HG02840 (cell line): ENCODE results near the gene CRABP2.

Experiments
- ATAC-seq: cut with Tn5 transposase; IDR thresholded peaks from one replicate; pipeline ENCODE4 v1.9.1; 2021; ENCODE audit warnings: mild to moderate bottlenecking, moderate library complexity, moderate number of reproducible peaks; ENCODE audit not compliant: unreplicated experiment, low FRiP score

The CRABP2 gene

GRCh38 chr1:156742801-156743200, 37.4 kb upstream of the CRABP2 start:
- no peak for ATAC-seq

- no peak for ATAC-seq
Observed at GRCh38 chr1:156742017-156742416, 36.6 kb upstream of the CRABP2 start.

GRCh38 chr1:156741481-156741983, 36.1 kb upstream of the CRABP2 start:
- no peak for ATAC-seq

GRCh38 chr1:156740741-156741480, 35.5 kb upstream of the CRABP2 start, which contains the start of gene MRPL24:
Gene MRPL24, minus strand, starts transcription at chr1:156741088. Its CDS starts 2,384 bp downstream, at chr1:156738704.
- ATAC-seq: peak; percentile 90

GRCh38 chr1:156740237-156740740, 34.9 kb upstream of the CRABP2 start:
- ATAC-seq: no peak

GRCh38 chr1:156738916-156739315, 33.5 kb upstream of the CRABP2 start:
- no peak for ATAC-seq

GRCh38 chr1:156738407-156738806, 33.0 kb upstream of the CRABP2 start:
- no peak for ATAC-seq

- ATAC-seq: no peak
Observed at GRCh38 chr1:156733989-156734584, 28.7 kb upstream of the CRABP2 start.

GRCh38 chr1:156728599-156729462, 23.4 kb upstream of the CRABP2 start, which contains the start of gene ISG20L2:
Gene ISG20L2, minus strand, starts transcription at chr1:156728766. Its CDS starts 1,114 bp downstream, at chr1:156727652.
- peak; percentile 84 for ATAC-seq

GRCh38 chr1:156727926-156728598, 22.7 kb upstream of the CRABP2 start, which contains the start of gene METTL25B:
Gene METTL25B, plus strand, starts transcription at chr1:156728469. Its CDS starts 636 bp downstream, at chr1:156729105.
- peak; percentile 53 for ATAC-seq

GRCh38 chr1:156727492-156727891, 22.1 kb upstream of the CRABP2 start:
- no peak for ATAC-seq

GRCh38 chr1:156726549-156727226, 21.3 kb upstream of the CRABP2 start:
- ATAC-seq: no peak

- ATAC-seq: no peak
Observed at GRCh38 chr1:156725683-156726280, 20.4 kb upstream of the CRABP2 start.

GRCh38 chr1:156721535-156721934, 16.2 kb upstream of the CRABP2 start:
- ATAC-seq: no peak

- ATAC-seq: no peak
Observed at GRCh38 chr1:156721131-156721530, 15.7 kb upstream of the CRABP2 start.

- ATAC-seq: no peak
Observed at GRCh38 chr1:156717351-156717750, 12.0 kb upstream of the CRABP2 start.

- no peak for ATAC-seq
Observed at GRCh38 chr1:156714830-156715229, 9.4 kb upstream of the CRABP2 start.

GRCh38 chr1:156712626-156713025, 7.2 kb upstream of the CRABP2 start:
- no peak for ATAC-seq
